Measurements from ENCODE around the gene TOR3A.

GRCh38 chr1:179120736-179121135 is 38.9 kb downstream of the TOR3A start:
- TF ChIP-seq CTCF (IDR thresholded peaks at IDR 0.05; ENCODE audit: insufficient read depth, low read length) (no peak), POLR2AphosphoS5 (IDR thresholded peaks at IDR 0.05; ENCODE audit: low read depth) (no peak), SPI1 (IDR thresholded peaks at IDR 0.05; ENCODE audit: borderline replicate concordance, low read depth) (no peak)
